ENCODE results near the gene AKAP1. TPM values are rescaled to one million over a fixed set of nuclear protein-coding genes. Genes with fewer than 3 reads are reported as not detected.

The AKAP1 gene
- total and polyA plus RNA-seq, 3 donors from 2014 or later: 73.0 to 304 (median 224) TPM

GRCh38 chr17:57067162-57067561, 17.9 kb upstream of the AKAP1 start:
- intact Hi-C loops (cut with DNase I; ENCODE audit: low total_unique reads): no loop called here
- no peak overlapping the region for H3K27ac ChIP-seq
- no peak for DNase-seq
- H3K9me3 ChIP-seq: no peaks in the 10 kb centered on the region
- H3K36me3 ChIP-seq (ENCODE audit: low read depth, missing control alignments): no peaks in the 10 kb centered on the region
- no peak overlapping the region for H3K4me3 ChIP-seq
- no peaks in the 10 kb centered on the region for H3K27me3 ChIP-seq
- TF ChIP-seq POLR2A (IDR thresholded peaks at IDR 0.05) (no peak), CTCF (IDR thresholded peaks at IDR 0.05) (no peak)
- H3K4me1 ChIP-seq: no peaks in the 10 kb centered on the region
- 85 to 94% methylated on average over 4 of the region's 4 CpGs for WGBS, 2 donors

GRCh38 chr17:57067781-57068180, 17.3 kb upstream of the AKAP1 start:
- H3K4me3 ChIP-seq: no peak overlapping the region
- H3K4me1 ChIP-seq: no peaks in the 10 kb centered on the region
- no peaks in the 10 kb centered on the region for H3K27me3 ChIP-seq
- no peaks in the 10 kb centered on the region for H3K36me3 ChIP-seq (ENCODE audit: low read depth, missing control alignments)
- DNase-seq: no peak
- intact Hi-C loops (cut with DNase I; ENCODE audit: low total_unique reads): no loop called here
- 88 to 94% methylated on average over 1 of the region's 1 CpG for WGBS, 2 donors
- H3K27ac ChIP-seq: no peak overlapping the region
- TF ChIP-seq POLR2A (IDR thresholded peaks at IDR 0.05) (no peak), CTCF (IDR thresholded peaks at IDR 0.05) (no peak)
- H3K9me3 ChIP-seq: no peaks in the 10 kb centered on the region

- Histone ChIP-seq H3K9me3 (no peaks in the 10 kb centered on the region), H3K4me1 (no peaks in the 10 kb centered on the region), H3K36me3 (ENCODE audit: low read depth, missing control alignments) (no peaks in the 10 kb centered on the region), H3K27ac (no peak overlapping the region), H3K4me3 (no peak overlapping the region), H3K27me3 (no peaks in the 10 kb centered on the region)
- WGBS, 2 donors: 33 to 48% methylated on average over 4 of the region's 4 CpGs
- TF ChIP-seq CTCF (IDR thresholded peaks at IDR 0.05) (no peak), POLR2A (IDR thresholded peaks at IDR 0.05) (no peak)
- no peak for DNase-seq
- intact Hi-C loops (cut with DNase I; ENCODE audit: low total_unique reads): no loop called here
These were observed 16.8 kb upstream of the AKAP1 start for GRCh38 chr17:57068222-57068658.

GRCh38 chr17:57068707-57069106, 16.3 kb upstream of the AKAP1 start:
- H3K9me3 ChIP-seq: no peaks in the 10 kb centered on the region
- intact Hi-C loops (cut with DNase I; ENCODE audit: low total_unique reads): no loop called here
- no peaks in the 10 kb centered on the region for H3K4me1 ChIP-seq
- H3K4me3 ChIP-seq: no peak overlapping the region
- no peak for TF ChIP-seq POLR2A (IDR thresholded peaks at IDR 0.05)
- no peak for TF ChIP-seq CTCF (IDR thresholded peaks at IDR 0.05)
- 80 to 96% methylated on average over 2 of the region's 2 CpGs for WGBS, 2 donors
- DNase-seq: no peak
- H3K27ac ChIP-seq: no peak overlapping the region
- no peaks in the 10 kb centered on the region for H3K27me3 ChIP-seq
- H3K36me3 ChIP-seq (ENCODE audit: low read depth, missing control alignments): no peaks in the 10 kb centered on the region
